ENCODE data around the gene FGF18. TPM values are rescaled to one million over a fixed set of nuclear protein-coding genes. Genes with fewer than 3 reads are reported as not detected.

FGF18 gene
- total and polyA plus RNA-seq, 8 donors: 0.13 to 0.97 (median 0.36) TPM

DNA sequence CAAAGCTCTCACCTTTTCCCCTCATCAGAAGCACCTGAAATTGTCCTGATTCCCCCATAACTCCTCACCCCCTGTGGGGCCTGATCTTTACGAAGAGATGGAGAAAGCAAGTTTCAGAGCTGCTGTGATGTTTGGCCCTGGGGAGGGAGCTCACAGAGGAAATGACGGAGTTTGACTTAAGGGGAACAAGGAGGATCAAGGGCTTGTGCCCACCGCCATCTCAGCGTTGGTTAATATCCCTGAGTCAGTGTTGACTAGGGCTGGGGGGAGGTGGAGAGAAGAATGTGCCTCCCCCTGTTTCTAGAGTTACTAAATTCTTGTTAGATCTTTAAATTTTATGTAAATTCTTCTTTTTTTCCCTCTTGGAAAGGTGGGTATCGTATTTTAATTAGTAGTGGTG, 27.8 kb downstream of the FGF18 start:
- no peaks in the 10 kb centered on the region for H3K27me3 ChIP-seq
- no peaks in the 10 kb centered on the region for H3K9me3 ChIP-seq
- no peaks in the 10 kb centered on the region for H3K36me3 ChIP-seq
- ATAC-seq: no peak
- H3K27ac ChIP-seq: no peak overlapping the region
- DNase-seq: no peak
- H3K4me3 ChIP-seq: no peak overlapping the region
- 85 to 87% methylated on average over 5 of the region's 5 CpGs for whole genome bisulfite sequencing, 2 donors
- no peaks in the 10 kb centered on the region for H3K4me1 ChIP-seq
- intact Hi-C loops (cut with DNase I): no loop called here
- TF ChIP-seq CTCF (IDR thresholded peaks at IDR 0.05): no peak
- FAIRE-seq: no peak

GRCh38 chr5:171449426-171449825, 30.0 kb downstream of the FGF18 start:
- no peaks in the 10 kb centered on the region for H3K4me1 ChIP-seq
- 81 to 87% methylated on average over 10 of the region's 10 CpGs for WGBS, 2 donors
- no peak overlapping the region for H3K27ac ChIP-seq
- no peaks in the 10 kb centered on the region for H3K9me3 ChIP-seq
- FAIRE-seq: no peak
- no peaks in the 10 kb centered on the region for H3K36me3 ChIP-seq
- no peak overlapping the region for H3K4me3 ChIP-seq
- no peaks in the 10 kb centered on the region for H3K27me3 ChIP-seq
- peak in 1 of 6 donors; percentile 23 for DNase-seq
- no peak for ATAC-seq
- intact Hi-C loops (cut with DNase I): no loop called here
- TF ChIP-seq CTCF (IDR thresholded peaks at IDR 0.05): no peak

DNA sequence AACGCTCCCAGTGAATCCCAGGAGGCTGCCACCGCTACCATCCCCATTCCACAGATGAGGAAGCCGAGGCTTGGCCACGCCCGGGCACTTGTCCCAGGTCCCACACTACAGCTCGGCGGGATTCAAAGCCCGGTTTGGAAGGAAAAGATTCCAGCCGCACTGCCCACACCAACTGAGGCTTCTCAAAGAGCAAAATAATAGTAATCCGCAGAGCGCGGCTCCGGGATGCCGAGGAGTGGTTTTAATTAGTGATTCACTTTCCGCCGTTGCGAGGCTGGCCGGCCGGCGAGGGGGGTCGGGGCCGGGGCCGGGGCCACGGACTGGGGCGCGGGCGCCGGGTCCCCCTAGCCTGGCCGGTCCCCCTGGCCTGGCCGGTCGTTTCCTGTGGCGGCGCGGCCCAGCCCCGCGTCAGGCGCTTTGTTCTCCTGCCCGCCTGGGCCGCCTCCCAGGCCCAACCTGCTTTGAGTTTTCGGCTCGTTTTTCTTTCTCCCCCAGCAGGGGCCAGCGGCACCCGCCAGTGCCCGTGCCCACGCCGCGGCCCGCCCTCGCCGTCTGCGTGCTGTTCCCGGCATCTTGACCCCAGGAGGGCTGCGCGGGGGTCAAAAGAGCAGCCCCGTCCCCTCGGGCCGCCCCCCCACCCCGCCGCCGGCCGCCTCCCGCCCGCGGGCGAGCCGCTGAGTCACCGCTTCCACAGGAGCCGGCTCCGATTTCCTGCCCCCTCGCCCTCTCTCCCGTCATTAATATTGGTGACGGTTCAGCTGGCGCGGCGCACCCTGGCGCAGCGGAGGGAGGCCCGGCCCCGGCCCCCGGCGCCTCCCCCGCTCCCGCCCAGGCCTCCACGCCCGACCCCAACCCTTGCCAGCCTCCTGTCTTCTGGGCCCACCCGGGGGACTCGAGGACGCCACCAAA, 31.2 kb downstream of the FGF18 start:
- 30 to 31% methylated on average over 62 to 88 of the region's 88 CpGs for WGBS, 2 donors
- no peaks in the 10 kb centered on the region for H3K9me3 ChIP-seq
- ATAC-seq: peak; percentile 60 to 83 (median 68)
- no peak for TF ChIP-seq CTCF (IDR thresholded peaks at IDR 0.05)
- peak overlapping the region in 2 of 4 donors; percentile 8 to 60 for H3K27ac ChIP-seq
- no peaks in the 10 kb centered on the region for H3K27me3 ChIP-seq
- intact Hi-C loops (cut with DNase I): no loop called here
- H3K4me3 ChIP-seq: peak overlapping the region in 2 of 4 donors; percentile 31 to 38
- FAIRE-seq: no peak
- no peaks in the 10 kb centered on the region for H3K36me3 ChIP-seq
- no peaks in the 10 kb centered on the region for H3K4me1 ChIP-seq
- peak in 1 of 6 donors; percentile 14 for DNase-seq

- Histone ChIP-seq H3K4me1 (no peaks in the 10 kb centered on the region), H3K27me3 (no peaks in the 10 kb centered on the region), H3K9me3 (no peaks in the 10 kb centered on the region), H3K36me3 (no peaks in the 10 kb centered on the region), H3K4me3 (no peak overlapping the region), H3K27ac (no peak overlapping the region)
- no peak for ATAC-seq
- intact Hi-C loops (cut with DNase I): no loop called here
- DNase-seq: no peak
- 86 to 92% methylated on average over 17 of the region's 17 CpGs for WGBS, 2 donors
- no peak for FAIRE-seq
- TF ChIP-seq CTCF (IDR thresholded peaks at IDR 0.05): no peak
Observed at GRCh38 chr5:171451421-171451820, 32.0 kb downstream of the FGF18 start.
